NCI-H2196 treated with DMSO at 0.1 percent for 48 hours (cell line): ENCODE measurements around the gene FREM1.
"Not testable (repeated sequence)": the region's sequence is repeated elsewhere in the genome, so short reads cannot be mapped to it uniquely, and the experiment has no call there.

Experiments used
- DNase-seq: peaks from one replicate; lab custom pipeline; 2025; ENCODE audit not compliant: unreplicated experiment; lab: John Stamatoyannopoulos, UW

FREM1 gene, protein sequence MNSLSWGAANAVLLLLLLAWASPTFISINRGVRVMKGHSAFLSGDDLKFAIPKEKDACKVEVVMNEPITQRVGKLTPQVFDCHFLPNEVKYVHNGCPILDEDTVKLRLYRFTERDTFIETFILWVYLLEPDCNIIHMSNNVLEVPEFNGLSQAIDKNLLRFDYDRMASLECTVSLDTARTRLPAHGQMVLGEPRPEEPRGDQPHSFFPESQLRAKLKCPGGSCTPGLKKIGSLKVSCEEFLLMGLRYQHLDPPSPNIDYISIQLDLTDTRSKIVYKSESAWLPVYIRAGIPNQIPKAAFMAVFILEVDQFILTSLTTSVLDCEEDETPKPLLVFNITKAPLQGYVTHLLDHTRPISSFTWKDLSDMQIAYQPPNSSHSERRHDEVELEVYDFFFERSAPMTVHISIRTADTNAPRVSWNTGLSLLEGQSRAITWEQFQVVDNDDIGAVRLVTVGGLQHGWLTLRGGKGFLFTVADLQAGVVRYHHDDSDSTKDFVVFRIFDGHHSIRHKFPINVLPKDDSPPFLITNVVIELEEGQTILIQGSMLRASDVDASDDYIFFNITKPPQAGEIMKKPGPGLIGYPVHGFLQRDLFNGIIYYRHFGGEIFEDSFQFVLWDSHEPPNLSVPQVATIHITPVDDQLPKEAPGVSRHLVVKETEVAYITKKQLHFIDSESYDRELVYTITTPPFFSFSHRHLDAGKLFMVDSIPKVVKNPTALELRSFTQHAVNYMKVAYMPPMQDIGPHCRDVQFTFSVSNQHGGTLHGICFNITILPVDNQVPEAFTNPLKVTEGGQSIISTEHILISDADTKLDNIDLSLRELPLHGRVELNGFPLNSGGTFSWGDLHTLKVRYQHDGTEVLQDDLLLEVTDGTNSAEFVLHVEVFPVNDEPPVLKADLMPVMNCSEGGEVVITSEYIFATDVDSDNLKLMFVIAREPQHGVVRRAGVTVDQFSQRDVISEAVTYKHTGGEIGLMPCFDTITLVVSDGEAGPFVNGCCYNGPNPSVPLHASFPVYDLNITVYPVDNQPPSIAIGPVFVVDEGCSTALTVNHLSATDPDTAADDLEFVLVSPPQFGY (N-terminal part only)

DNA sequence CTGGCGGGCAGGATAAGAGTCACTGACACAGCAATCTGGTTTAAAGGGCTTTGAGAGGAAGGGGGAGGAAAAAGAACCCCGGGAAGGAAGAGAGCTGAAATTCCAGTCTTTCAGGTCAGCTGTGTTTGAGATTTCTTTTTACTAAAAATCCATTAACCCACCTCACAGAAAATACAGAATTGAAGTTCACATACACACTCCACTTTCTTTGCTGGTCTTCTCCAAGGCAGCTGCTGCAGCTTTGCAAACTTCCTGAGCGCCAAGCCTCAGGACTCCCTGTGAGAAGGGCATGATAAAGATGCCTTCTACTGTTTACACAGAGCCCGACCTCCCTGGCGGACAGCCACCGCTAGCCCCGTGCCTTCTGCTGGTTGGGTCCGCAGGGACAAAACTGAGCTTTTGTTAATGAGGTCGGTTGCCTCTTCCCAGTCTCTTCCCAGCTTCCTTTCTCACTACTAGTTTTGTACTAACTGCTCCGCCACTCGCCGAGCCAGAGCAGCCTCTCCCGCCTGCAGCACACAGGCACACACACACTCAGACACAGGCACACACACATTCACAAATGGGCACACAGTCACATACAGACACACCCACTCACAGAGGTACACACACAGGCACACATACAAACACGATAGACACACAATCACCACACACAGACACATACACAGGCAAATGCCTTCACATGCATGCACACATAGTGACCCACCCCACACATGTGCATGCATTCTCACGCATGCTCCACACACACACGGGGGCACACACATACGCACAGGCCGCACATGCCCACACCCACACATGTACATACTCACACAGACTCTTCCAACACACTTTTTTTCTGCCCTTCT, at the start of gene FREM1:
Gene FREM1, minus strand, starts transcription at position 468 of the 845 bp plus-strand sequence. CDS start 41,451 bp downstream, outside the sequence.
- no peak for DNase-seq

DNA sequence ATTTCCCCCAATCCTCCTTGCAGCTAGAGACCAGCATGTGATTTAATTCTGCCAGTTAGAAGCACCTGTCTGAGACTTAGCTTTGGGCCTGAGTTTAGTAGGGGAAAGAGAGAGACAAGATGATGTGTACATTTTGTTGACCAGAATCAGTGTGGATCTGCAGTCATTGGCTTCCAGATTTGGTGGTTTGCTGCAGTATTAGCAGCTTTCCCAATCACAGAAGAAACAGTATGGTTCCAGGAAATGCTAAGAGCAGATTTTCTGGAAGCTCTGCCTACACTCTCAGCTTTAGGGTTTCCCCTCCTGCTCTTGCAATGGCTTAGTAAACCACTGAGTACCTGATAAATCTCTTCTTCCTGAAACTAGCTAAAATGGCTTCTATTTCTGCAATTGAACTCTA, 48.8 kb upstream of the FREM1 start:
- DNase-seq: no peak

DNA sequence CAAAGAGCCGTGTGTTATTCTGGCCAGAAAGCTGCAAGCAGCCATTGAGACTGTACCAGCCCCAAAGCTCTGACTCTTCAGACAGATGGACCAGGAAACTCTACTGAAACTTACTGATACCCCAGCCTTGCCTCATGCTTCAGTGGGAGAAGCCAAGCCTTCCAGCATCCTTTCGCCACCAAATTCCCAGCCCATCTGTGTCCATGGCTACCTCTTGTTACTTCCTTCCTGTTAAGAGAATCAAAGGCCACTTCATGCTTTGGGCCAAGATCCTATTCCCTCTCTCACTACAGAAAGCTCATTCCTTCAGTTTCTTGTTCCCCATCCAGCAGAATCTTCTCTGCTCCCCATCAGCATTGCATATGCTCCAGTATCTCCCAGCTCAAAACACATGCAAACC, 46.9 kb upstream of the FREM1 start:
- DNase-seq: no peak

DNA sequence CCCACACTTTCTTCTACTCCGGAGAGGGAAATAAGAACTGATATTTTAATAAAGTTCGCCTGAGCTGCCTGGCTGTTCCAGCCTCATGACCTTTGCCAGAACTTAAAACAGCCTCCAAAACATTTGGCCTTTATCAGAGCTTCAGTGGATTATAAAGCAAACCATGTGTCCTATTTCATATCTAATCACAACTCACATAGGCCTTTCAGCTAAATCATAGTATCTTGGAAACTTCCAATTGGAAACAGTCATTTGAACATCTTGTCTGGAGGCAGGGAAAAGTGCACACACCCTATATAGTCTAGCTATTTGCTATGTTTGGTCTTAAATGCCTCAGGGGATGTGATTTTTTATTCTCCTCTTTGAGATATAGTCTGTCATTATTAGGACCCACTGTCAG, 46.0 kb upstream of the FREM1 start:
- no peak for DNase-seq

DNA sequence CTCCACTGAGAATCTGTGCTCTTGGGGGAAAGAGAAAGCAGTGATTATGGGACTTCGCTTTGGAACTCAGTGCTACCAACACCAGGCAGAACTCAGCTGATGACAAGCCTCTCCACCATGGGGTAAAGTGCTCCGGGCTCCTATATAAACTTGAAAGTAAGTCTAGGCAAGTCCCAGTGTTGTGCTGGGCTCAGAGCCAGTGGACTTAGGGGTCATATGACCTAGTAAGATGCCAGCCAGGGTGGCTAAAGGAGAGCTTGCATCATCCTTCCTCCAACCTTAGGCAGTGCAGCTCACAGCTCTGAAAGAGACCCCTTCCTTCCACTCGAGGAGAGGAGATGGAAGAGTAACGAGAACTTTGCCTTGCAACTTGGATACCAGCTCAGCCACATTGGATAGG, 35.1 kb upstream of the FREM1 start:
- DNase-seq: no peak

DNA sequence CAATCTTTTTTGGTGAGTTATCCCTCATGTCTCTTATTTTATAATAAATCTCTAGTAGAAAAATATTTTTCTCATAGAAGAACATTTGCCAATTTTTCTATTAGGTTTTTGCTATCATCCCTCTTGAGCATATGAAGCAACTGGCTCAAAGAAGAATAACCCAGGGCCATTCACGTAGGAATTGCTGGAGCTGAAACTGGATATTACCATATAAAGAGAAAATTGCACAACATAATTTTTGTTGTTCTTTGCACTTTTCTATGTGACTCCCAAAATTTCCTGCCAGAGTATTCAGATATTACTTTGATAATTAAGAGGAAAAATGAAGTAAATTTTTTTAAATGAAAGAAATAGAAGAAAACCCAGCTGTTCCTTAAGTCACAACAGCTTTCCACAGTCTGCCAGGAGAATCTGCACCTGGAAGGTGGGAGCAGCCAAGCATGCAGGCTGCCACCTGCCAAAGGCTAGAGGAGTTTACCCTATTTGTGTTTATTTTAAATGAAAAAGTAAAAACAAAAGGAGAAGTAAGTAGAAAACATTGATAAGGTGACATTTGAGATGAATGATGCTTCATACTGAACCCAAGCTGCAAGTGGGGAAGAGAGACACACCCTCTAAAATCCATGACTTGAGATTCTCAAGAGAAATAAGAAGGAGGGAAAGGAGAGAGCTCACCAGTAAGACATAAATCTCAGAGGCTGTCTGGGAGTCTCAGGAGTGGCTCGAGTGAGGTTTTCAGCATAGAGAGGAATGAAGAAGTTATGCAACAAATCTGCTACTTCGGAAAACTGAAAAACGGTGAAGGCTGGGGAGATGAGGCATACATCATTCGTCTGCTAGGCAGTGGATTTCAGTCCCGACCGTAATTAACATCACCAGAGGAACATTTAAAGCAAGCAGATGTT, 31.5 kb upstream of the FREM1 start:
- DNase-seq: no peak

DNA sequence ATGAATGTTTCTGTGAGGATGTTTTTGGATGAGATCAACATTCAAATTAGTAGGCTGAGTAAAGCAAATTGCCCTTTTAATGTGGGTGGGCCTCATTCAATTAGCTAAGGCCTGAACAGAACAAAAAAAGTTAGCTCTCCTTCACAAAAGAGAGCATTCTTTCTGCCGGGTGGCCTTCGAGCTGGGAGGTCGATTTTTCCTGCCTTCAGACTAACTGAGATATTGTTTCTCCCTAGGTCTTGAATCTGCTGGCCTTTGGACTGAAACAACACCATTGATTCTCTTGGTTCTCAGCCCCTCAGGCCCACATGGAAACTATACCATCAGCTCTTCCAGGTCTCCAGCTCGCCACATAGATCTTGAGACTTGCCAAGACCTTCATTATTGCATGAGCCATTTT, 29.1 kb upstream of the FREM1 start:
- no peak for DNase-seq

DNA sequence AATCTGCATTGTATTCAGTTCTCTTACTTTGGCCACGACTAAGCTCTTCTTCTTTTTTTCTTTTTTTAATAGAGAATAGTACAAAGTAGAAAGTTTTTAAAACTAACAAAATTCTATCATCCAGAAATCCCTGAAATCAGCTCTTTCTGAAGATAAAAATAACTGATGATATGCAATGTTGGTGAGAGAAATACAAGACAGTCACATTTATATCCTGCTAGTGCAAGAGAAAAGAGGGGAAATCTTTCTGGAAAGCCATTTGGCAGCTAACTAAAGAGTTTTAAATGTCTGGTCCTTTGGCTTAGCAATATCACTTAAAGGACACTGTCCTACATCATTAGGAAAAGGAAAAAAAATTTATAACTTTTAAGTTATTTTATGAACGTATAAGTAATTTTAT, 27.0 kb upstream of the FREM1 start:
- DNase-seq: no peak

DNA sequence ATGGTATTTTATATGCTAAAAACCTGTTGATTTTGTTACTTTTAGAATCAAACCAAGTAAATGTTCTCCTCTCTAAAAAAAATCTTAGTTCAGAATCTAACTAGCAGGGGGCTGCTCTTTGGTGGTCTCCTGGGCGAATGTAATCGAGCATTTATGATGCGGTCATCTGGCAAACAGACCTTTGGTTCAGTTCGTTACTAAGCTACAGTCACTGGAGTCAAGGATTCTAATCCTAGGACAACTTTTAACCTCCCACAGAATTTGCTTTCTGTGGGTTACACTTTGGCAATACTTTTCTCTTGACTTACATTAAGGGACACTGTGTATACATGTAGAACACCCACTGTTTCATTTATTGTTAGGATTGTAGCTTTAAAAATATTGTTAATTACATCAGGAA, 26.3 kb upstream of the FREM1 start:
- DNase-seq: no peak

DNA sequence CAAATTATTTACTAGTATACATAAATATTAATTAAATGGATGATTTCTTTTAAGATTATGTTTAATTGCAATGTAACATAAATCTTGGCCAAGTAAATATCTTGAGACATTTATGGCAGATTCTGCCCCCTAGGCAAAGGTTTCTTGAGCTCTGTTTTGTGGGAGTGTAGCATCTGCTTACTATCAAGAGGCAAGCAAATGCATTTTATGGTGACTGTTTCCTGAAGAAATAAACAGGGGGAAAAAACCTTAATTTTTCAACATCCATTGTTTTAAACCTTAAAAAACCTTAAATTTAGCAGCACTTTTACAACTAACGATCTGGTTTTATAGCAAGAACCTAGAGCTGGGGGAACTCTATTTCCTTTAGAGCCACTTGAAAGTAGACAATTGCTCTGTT, 25.7 kb upstream of the FREM1 start:
- DNase-seq: no peak

DNA sequence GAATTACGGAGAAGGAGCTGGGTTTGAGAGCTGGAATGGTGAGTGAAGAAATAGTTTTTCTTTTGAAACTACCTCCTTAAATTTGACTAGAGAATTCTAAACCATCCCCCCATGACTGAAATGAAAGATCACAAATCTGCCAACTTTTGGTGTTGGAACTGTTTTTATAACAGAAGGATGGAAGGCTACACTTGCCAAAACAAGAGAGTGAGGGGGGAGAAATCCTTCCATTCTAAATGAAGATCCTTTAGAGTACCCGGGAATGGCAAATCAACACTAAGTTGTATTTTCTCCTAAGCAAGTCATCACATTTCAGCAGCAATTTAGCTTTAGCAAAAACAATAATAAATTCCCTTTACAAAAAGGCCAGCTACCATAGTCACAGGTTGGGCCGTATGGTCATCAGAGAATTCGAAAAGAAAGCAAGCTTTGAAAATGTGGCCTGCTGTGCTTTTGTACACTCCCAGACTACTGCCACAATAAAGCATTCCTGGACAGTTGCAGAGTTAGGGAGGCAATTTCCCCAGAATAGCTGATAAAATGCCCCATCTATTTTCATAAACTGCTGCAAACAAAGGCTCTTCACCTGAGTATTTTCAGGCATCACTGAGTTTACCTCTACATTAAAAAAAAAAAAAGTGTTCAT, 25.0 kb upstream of the FREM1 start:
- DNase-seq: no peak

DNA sequence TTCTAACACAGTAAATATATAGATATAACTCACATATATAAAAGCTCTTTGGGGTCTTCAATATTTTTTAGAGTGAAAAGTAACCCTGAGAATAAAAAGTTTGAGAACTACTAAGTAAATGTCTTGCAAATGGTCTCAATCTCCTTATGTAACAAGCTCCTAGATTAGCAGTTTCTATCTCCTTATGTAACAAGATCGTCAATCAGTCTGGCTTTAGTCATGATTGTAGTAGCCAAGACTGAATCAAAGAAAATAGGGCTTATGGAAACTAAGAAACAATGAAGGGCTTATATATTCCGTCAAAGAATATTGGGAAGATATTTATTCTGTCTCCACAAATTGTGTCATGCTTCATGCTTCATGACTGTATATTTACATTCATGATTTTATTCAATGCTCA, 22.4 kb upstream of the FREM1 start:
- DNase-seq: no peak

DNA sequence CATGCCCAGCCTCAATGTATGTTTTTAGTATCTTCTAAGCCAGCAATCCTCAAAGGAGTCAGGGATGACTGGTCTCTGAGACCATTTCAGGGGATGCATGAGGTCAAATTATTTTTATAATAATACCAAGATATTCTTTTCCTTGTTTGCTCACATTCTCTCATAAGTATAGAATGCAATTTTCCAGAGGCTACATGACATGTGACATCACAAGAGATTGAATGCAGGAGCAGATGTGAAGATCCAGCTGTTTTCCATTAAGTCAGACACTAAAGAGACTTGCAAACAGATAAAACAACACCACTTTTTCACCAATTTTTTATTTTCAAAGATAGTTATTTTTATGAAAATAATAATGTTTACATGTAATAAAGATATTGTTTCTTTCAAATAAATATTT, 22.0 kb upstream of the FREM1 start:
- no peak for DNase-seq

DNA sequence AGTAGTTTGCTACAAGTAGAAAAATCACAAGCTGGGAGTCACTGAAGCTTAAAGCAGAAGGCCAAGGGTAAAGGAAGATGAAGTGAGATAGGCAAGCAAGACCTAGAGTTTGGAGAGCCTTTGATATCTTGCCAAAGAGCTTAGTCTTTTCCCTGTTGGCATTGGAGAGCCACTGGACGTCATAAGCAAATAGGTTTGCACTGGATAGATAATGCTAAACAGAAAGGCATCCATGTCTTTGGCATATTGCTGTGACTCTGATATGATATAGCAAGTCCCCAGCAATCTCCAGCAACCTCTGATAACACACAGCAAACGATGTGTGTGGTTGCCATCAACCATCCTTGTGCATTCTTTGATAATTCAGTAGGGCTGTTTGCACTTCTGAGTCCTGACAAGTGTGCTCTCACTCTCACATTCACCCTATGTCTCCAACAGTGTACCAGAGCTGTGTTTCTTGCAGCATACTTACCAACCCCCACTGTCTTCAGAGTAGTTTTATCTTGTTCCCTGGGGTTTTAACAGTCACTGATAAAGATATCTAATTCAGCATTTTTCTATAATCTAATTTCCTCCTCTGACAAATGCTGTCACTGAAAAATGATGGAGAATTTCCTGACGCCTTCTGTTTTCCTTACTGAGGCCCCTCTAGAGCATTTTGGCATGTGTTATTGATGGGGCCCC, 16.9 kb upstream of the FREM1 start:
- DNase-seq: no peak

DNA sequence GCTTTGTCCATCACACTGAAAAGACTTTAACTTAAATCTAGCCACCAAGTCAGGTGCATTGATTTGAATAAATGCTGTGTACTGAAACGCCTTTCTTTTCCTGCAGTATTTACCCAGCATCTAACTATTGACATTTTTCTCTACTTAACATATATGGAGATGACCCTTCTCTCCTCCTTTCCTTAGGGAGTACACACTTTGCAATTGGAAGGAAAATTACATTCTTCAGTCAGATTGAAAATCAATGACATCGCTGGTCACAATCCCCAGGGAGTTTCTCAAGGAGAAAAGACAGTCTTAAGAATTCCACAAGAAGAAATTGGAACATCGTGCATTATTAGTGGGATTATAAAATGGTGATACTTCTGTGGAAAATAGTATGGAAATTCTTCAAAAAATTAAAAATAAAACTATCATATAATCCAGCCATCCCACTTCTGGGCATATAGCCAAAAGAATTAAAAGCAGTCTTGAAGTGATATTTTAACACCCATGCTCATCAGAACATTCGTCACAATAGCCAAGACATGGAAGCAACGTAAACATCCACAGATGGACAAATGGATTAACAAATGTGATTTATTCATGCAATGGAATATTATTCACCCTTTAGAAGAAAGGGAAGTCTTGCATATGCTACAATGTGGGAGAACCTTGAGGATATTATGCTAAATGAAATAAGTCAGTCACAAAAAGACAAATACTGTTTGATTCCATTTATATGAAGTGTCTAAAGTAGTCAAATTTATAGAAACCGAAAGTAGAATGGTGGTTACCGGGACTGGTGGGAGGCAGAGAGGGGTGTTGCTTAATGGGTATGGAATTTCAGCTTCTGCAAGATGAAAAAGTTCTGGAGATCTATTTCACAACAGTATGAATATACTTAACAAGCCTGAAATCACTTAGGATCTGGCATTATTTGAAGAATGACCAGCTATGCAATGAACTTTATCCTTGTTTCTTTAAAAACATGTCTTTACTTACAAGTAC, 14.3 kb upstream of the FREM1 start:
- no peak for DNase-seq

DNA sequence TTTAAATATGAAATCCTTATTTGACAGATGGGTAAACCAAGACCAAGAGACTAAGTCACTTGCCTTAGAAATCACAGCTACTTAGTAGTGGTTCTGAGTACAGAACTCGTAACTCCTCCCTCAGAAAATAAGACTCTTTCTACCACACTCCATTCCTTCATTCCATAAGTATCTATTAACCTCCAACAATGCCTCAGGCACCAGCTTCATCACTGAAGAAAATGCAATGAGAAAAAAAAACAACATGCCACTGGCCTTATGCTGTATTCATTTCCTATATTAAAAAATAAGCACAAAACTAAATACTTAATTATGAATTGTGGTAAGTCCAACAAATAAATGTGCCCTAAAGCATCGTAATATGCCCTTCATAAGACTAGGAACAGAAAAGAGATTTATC, 13.5 kb upstream of the FREM1 start:
- DNase-seq: no peak

DNA sequence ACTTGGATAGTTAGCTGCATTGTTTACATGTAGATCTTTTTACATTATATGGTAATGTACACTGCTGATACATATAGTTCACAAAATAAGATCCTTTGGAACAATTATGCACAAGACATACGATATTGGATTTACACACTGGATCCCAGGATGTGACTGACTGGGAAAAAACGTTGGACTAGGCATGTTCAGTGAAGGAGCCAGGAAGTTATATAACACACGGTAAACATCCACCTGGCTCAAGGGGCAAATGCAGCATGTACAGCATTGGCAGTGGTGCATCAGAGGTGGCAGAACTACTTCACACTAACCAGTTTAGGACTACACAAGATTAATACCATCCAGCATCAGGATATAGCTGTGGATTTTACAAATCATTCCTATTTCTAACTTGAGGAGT, 10.6 kb upstream of the FREM1 start:
- DNase-seq: not testable (repeated sequence)

DNA sequence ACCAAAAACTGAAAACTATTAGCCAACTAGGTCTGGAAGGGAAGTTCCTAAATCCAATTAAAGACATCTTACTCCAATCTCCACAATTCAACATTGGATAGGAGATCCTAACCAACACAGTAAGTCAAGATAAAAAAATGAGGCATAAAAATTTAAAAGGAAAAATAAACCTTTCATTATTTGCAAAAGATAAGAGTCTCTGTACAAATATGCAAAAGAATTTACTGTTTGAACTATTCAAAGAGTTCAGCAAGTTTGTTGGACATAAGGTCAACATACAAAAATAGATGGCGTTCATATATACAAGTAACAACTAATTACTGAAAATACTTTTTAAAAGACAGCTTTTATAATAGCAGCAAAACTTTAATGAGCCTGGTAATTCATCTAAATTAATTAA, 3.1 kb upstream of the FREM1 start:
- DNase-seq: no peak
